ENCODE measurements around the gene CROCC2. TPM values are rescaled to one million over a fixed set of nuclear protein-coding genes. Genes with fewer than 3 reads are reported as not detected.

The CROCC2 gene
- total and polyA plus RNA-seq, 2 of the 13 experiments (the other 11 are each of a cell fraction or from before 2014, with no cell fraction given): not detected

DNA sequence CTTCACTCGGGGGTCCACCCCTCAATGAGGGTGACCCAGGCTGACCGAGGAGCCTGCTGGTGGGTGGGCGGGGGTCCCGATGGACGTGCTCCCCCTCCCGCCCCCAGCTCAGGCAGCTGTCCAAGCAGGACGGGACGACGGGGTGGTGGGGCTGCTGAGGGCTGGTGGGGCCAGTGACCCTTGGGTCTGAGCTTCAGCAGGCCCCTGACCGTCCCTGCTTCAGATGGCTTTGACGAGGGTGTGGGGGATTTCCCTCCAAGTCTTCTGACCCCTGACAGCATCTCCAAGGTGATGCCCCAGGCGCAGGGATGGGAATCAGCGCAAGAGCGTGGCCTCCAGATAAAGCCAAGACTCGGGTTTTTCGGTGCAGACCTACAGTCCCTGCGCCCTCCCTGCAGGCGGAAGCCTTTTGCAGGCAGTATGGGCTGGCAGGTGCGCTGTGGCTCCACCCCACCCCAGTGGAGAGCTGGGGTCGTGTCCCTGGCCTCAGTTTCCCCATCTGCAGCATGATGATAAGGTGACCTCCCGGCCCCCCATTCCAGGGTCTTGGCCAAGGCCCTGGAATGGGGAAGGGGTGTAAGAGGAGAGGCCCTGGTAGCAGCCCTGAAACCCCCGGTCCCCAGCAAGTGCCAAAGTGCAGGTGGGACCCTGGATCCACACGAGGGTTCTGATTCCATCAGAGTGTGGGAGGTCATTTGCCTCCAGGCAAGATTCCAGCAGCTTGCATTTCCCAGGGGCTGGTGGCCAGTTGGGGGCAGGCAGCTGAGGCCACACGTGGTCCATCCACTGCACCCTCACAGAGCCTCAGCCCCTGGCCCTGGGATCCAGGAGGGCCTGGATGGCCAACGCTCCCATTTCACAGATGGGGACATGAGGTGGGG lies 8.7 kb downstream of the CROCC2 start:
- Histone ChIP-seq H2AFZ (ENCODE audit: low read length) (no peak overlapping the region), H3K27me3 (ENCODE audit: control insufficient read depth in 1 of 2, insufficient read depth in 2 of 2, low read length in 2 of 2) (peaks cover 13 to 74% of the 10 kb centered on the region in 2 experiments; a peak in 4 of 5 replicates), H3K9me3 (ENCODE audit: low read length) (no peaks in the 10 kb centered on the region), H3K36me3 (replicated peaks in 1 of 2; ENCODE audit: control insufficient read depth in 1 of 2, insufficient read depth in 2 of 2, low read length in 2 of 2) (no peaks in the 10 kb centered on the region), H3K4me2 (ENCODE audit: low read depth, low read length) (peak overlapping the region; percentile 81; the same call in 1 of the 2 replicates), H3K9ac (ENCODE audit: insufficient read depth, low read depth, low read length) (no peak overlapping the region), H3K79me2 (ENCODE audit: insufficient read depth, low read length) (no peaks in the 10 kb centered on the region), H3K4me1 (ENCODE audit: insufficient read depth, low read length) (peaks cover 40% of the 10 kb centered on the region), H3K27ac (ENCODE audit: extremely low read length, insufficient read depth, low read length) (no peak overlapping the region), H4K20me1 (ENCODE audit: insufficient read depth, low read length) (no peaks in the 10 kb centered on the region), H3K4me3 (replicated peaks in 1 of 3; ENCODE audit: insufficient read depth in 1 of 3, low read depth in 2 of 3, low read length in 3 of 3) (peak overlapping the region in 1 of 3 experiments; percentile 68; a peak in 1 of 6 replicates)
- no TSS peak for BruUV-seq (replicated peaks)
- ATAC-seq (peak; percentile 7), FAIRE-seq (no peak), DNase-seq (ENCODE audit: low spot score) (no peak)
- intact Hi-C loops (cut with micrococcal nuclease; ENCODE audit: unreplicated experiment): loop anchor here (1.0 kb wide), 1 partner anchor 74 kb away; no protein-coding TSS in a partner anchor
- in situ Hi-C loops (cut with HindIII; ENCODE audit: extremely low pct_ligation_motif_present, low pct_unique_long_range_greater_than_20kb): loop anchor here (5.0 kb wide), 1 partner anchor 72 kb away; no protein-coding TSS in a partner anchor
- POLR2A ChIA-PET: interaction anchor here (0.8 to 3.0 kb wide), 6 partner anchors 38 to 77 kb away, joined by 3 to 16 read pairs (median 7); partner anchors contain the start of gene AGXT
- 50% methylated on average over 13 of the region's 25 CpGs for WGBS (ENCODE audit: low lambda C conversion rate)
- CTCF ChIA-PET (ENCODE audit: low intra/inter-chr PET ratio, low total read pairs): interaction anchor here (1.5 to 3.0 kb wide), 4 partner anchors 58 to 76 kb away, joined by 4 to 25 read pairs (median 18); no protein-coding TSS in a partner anchor
- TF ChIP-seq, protein P1, sequence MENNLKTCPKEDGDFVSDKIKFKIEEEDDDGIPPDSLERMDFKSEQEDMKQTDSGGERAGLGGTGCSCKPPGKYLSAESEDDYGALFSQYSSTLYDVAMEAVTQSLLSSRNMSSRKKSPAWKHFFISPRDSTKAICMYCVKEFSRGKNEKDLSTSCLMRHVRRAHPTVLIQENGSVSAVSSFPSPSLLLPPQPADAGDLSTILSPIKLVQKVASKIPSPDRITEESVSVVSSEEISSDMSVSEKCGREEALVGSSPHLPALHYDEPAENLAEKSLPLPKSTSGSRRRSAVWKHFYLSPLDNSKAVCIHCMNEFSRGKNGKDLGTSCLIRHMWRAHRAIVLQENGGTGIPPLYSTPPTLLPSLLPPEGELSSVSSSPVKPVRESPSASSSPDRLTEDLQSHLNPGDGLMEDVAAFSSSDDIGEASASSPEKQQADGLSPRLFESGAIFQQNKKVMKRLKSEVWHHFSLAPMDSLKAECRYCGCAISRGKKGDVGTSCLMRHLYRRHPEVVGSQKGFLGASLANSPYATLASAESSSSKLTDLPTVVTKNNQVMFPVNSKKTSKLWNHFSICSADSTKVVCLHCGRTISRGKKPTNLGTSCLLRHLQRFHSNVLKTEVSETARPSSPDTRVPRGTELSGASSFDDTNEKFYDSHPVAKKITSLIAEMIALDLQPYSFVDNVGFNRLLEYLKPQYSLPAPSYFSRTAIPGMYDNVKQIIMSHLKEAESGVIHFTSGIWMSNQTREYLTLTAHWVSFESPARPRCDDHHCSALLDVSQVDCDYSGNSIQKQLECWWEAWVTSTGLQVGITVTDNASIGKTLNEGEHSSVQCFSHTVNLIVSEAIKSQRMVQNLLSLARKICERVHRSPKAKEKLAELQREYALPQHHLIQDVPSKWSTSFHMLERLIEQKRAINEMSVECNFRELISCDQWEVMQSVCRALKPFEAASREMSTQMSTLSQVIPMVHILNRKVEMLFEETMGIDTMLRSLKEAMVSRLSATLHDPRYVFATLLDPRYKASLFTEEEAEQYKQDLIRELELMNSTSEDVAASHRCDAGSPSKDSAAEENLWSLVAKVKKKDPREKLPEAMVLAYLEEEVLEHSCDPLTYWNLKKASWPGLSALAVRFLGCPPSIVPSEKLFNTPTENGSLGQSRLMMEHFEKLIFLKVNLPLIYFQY (CRISPR knock-in tag; IDR thresholded peaks at IDR 0.05; ENCODE audit: borderline replicate concordance): no peak
- TF ChIP-seq ZNF891 (CRISPR knock-in tag; IDR thresholded peaks at IDR 0.05) (0 out of 2 replicates have a peak, but pooled peaks have one; percentile 5), NCOR1 (IDR thresholded peaks at IDR 0.05; ENCODE audit: borderline replicate concordance, low read length) (no peak), NFIB (CRISPR knock-in tag; IDR thresholded peaks at IDR 0.05; ENCODE audit: borderline replicate concordance) (0 out of 2 replicates have a peak, but pooled peaks have one; percentile 43), MAFF (IDR thresholded peaks at IDR 0.05; ENCODE audit: low read depth, low read length) (no peak), CCDC6 (CRISPR knock-in tag; IDR thresholded peaks at IDR 0.05) (0 out of 2 replicates have a peak, but pooled peaks have one; percentile 10), ZNF30 (CRISPR knock-in tag; IDR thresholded peaks at IDR 0.05) (no peak)
- TF ChIP-seq, protein P2, sequence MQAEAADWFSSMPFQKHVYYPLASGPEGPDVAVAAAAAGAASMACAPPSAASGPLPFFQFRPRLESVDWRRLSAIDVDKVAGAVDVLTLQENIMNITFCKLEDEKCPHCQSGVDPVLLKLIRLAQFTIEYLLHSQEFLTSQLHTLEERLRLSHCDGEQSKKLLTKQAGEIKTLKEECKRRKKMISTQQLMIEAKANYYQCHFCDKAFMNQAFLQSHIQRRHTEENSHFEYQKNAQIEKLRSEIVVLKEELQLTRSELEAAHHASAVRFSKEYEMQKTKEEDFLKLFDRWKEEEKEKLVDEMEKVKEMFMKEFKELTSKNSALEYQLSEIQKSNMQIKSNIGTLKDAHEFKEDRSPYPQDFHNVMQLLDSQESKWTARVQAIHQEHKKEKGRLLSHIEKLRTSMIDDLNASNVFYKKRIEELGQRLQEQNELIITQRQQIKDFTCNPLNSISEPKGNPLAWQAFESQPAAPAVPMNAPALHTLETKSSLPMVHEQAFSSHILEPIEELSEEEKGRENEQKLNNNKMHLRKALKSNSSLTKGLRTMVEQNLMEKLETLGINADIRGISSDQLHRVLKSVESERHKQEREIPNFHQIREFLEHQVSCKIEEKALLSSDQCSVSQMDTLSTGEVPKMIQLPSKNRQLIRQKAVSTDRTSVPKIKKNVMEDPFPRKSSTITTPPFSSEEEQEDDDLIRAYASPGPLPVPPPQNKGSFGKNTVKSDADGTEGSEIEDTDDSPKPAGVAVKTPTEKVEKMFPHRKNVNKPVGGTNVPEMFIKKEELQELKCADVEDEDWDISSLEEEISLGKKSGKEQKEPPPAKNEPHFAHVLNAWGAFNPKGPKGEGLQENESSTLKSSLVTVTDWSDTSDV (CRISPR knock-in tag; IDR thresholded peaks at IDR 0.05): 0 out of 2 replicates have a peak, but pooled peaks have one; percentile 21
- TF ChIP-seq, protein P3, sequence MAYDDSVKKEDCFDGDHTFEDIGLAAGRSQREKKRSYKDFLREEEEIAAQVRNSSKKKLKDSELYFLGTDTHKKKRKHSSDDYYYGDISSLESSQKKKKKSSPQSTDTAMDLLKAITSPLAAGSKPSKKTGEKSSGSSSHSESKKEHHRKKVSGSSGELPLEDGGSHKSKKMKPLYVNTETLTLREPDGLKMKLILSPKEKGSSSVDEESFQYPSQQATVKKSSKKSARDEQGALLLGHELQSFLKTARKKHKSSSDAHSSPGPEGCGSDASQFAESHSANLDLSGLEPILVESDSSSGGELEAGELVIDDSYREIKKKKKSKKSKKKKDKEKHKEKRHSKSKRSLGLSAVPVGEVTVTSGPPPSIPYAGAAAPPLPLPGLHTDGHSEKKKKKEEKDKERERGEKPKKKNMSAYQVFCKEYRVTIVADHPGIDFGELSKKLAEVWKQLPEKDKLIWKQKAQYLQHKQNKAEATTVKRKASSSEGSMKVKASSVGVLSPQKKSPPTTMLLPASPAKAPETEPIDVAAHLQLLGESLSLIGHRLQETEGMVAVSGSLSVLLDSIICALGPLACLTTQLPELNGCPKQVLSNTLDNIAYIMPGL (CRISPR knock-in tag; IDR thresholded peaks at IDR 0.05; ENCODE audit: borderline replicate concordance in 1 of 2, low read depth in 1 of 2): peak in 1 of 2 experiments; percentile 9; a peak in 1 of 4 replicates
- TF ChIP-seq, protein P4, sequence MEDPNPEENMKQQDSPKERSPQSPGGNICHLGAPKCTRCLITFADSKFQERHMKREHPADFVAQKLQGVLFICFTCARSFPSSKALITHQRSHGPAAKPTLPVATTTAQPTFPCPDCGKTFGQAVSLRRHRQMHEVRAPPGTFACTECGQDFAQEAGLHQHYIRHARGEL (CRISPR knock-in tag; IDR thresholded peaks at IDR 0.05): 0 out of 2 replicates have a peak, but pooled peaks have one; percentile 20

Data from HepG2 (cell line).